ENCODE results near the gene MCOLN1.
A peak's percentile ranks its signal among the peaks of the same experiment; 100 is the strongest.

MCOLN1 gene

GRCh38 chr19:7522072-7522922, at the start of gene MCOLN1:
Gene MCOLN1, plus strand, starts transcription at chr19:7522624. Its CDS starts 127 bp downstream, at chr19:7522751.
- peak; percentile 99 to 100 for DNase-seq (ENCODE audit: low read depth in 1 of 2, low spot score in 1 of 2)

- no peak for DNase-seq (ENCODE audit: low read depth in 1 of 2, low spot score in 1 of 2)
Observed at GRCh38 chr19:7475665-7476064, 46.8 kb upstream of the MCOLN1 start.

- DNase-seq (ENCODE audit: low read depth in 1 of 2, low spot score in 1 of 2): no peak
Observed at GRCh38 chr19:7476241-7476640, 46.2 kb upstream of the MCOLN1 start.

GRCh38 chr19:7476777-7477494, 45.5 kb upstream of the MCOLN1 start:
- no peak for DNase-seq (ENCODE audit: low read depth in 1 of 2, low spot score in 1 of 2)

- no peak for DNase-seq (ENCODE audit: low read depth in 1 of 2, low spot score in 1 of 2)
Observed at GRCh38 chr19:7477758-7478157, 44.7 kb upstream of the MCOLN1 start.

- DNase-seq (ENCODE audit: low read depth in 1 of 2, low spot score in 1 of 2): no peak
Observed at GRCh38 chr19:7478173-7478842, 44.1 kb upstream of the MCOLN1 start.

- DNase-seq (ENCODE audit: low read depth in 1 of 2, low spot score in 1 of 2): no peak
Observed at GRCh38 chr19:7478843-7479227, 43.6 kb upstream of the MCOLN1 start.

- no peak for DNase-seq (ENCODE audit: low read depth in 1 of 2, low spot score in 1 of 2)
Observed at GRCh38 chr19:7480222-7480969, 42.0 kb upstream of the MCOLN1 start.

- DNase-seq (ENCODE audit: low read depth in 1 of 2, low spot score in 1 of 2): no peak
Observed at GRCh38 chr19:7480970-7481255, 41.5 kb upstream of the MCOLN1 start.

GRCh38 chr19:7482584-7483439, 39.6 kb upstream of the MCOLN1 start:
- no peak for DNase-seq (ENCODE audit: low read depth in 1 of 2, low spot score in 1 of 2)

GRCh38 chr19:7483720-7484201, 38.7 kb upstream of the MCOLN1 start:
- no peak for DNase-seq (ENCODE audit: low read depth in 1 of 2, low spot score in 1 of 2)

GRCh38 chr19:7486923-7487322, 35.5 kb upstream of the MCOLN1 start:
- DNase-seq (ENCODE audit: low read depth in 1 of 2, low spot score in 1 of 2): no peak

GRCh38 chr19:7488736-7489353, 33.6 kb upstream of the MCOLN1 start, which contains the start of gene PEX11G:
Gene PEX11G, minus strand, starts transcription at chr19:7489035. Its CDS starts 25 bp downstream, at chr19:7489010.
- peak; percentile 82 to 92 for DNase-seq (ENCODE audit: low read depth in 1 of 2, low spot score in 1 of 2)

GRCh38 chr19:7489609-7490044, 32.8 kb upstream of the MCOLN1 start:
- DNase-seq (ENCODE audit: low read depth in 1 of 2, low spot score in 1 of 2): no peak

- DNase-seq (ENCODE audit: low read depth in 1 of 2, low spot score in 1 of 2): no peak
Observed at GRCh38 chr19:7492142-7492541, 30.3 kb upstream of the MCOLN1 start.

GRCh38 chr19:7492558-7492957, 29.9 kb upstream of the MCOLN1 start:
- no peak for DNase-seq (ENCODE audit: low read depth in 1 of 2, low spot score in 1 of 2)

- no peak for DNase-seq (ENCODE audit: low read depth in 1 of 2, low spot score in 1 of 2)
Observed at GRCh38 chr19:7494416-7495098, 27.9 kb upstream of the MCOLN1 start.

GRCh38 chr19:7497292-7497691, 25.1 kb upstream of the MCOLN1 start:
- DNase-seq (ENCODE audit: low read depth in 1 of 2, low spot score in 1 of 2): no peak

- peak in 1 of 2 donors; percentile 39 for DNase-seq (ENCODE audit: low read depth in 1 of 2, low spot score in 1 of 2)
Observed at GRCh38 chr19:7500811-7501450, 21.5 kb upstream of the MCOLN1 start.
